HT-29 (cell line): ENCODE measurements around the gene PHLPP1. TPM values are rescaled to one million over a fixed set of nuclear protein-coding genes. Genes with fewer than 3 reads are reported as not detected.
"Not testable (repeated sequence)": the region's sequence is repeated elsewhere in the genome, so short reads cannot be mapped to it uniquely, and the experiment has no call there.

Experiments used
- DNase-seq: peaks from one replicate; pipeline ENCODE4 v3.0.0-alpha.2; 2015; ENCODE audit warnings: low spot score
- total RNA-seq: library from RNA; depleted of rRNA; stranded (reverse); fragments of >200 nt; shearing (Covaris generic); gene quantifications from 2 replicates; pipeline ENCODE4 v1.2.3, GENCODE V29; 2014; rRNA removed

Gene PHLPP1
- total RNA-seq, result 7.5 and 7.9 TPM in 2 replicates

DNA sequence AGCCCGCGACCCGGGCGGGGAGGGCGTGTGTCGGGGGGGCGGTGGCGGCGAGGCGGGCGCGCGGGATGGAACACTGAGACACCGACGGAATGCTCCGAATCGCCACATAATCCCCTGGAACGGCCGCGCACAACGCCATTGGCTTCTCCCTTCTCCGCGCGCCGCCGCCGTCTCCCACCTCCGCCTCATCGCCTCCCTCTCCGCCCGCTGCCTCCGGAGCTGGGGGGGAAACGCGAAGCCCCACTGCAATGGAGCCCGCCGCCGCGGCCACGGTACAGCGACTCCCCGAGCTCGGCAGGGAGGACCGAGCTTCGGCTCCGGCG lies at the start of gene PHLPP1:
PHLPP1 (plus strand) TSS at position 106 of the 323 bp plus-strand sequence; CDS start at position 249, 143 bp downstream.
- DNase-seq, result no peak

DNA sequence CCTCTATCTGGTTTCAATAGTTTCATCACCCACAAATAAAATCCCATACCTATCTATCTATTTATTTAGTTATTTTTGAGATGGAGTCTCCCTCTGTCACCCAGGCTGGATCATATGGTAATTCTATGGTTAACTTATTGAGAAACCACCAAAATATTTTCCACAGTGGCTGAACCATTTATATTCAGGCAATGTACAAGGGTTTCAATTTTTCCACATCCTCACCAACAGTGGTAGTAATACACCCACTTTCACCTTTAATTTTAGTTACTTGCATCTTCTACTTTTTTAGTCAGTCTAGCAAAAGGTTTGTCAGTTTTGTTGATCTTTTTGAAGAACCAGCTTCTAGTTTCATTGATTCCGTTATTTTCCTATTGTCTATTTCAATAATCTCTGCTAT lies 46.1 kb upstream of the PHLPP1 start:
- DNase-seq, result no peak

DNA sequence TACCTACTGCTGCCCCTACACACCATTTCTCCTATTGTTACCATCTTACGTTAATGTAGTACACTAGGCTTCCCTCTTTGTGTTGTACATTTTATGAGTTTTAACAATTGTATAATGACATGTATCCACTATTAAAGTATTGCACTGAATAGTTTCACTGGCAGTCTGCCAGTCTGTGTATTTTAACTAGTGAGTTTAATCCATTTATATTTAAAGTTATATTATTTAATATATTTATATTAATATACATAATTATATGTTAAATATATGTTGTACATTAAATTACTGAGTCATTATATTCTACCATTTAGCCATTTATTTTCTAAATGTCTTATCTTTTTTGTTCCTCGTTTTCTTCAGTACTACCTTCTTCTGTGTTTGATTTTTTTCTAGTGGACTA lies 44.8 kb upstream of the PHLPP1 start:
- DNase-seq, result no peak

DNA sequence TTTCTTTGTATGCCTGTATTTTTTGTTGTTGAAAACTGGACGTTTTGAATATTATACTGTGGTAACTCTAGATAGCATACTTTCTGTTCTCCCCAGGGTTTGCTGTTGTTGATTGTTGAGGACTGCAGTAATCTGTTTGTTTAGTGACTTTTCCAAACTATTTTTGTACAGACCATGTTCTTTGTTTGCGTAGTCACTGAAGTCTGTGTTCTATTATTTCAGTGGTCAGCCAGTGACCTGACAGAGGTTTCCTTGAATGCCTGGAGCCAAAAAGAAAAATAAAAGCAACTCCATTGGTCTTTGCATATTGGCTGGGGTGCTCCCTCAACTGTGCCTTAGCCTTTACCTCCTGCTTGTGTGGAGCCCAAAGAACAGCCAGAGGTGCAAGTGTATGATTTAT lies 42.7 kb upstream of the PHLPP1 start:
- DNase-seq, result no peak

DNA sequence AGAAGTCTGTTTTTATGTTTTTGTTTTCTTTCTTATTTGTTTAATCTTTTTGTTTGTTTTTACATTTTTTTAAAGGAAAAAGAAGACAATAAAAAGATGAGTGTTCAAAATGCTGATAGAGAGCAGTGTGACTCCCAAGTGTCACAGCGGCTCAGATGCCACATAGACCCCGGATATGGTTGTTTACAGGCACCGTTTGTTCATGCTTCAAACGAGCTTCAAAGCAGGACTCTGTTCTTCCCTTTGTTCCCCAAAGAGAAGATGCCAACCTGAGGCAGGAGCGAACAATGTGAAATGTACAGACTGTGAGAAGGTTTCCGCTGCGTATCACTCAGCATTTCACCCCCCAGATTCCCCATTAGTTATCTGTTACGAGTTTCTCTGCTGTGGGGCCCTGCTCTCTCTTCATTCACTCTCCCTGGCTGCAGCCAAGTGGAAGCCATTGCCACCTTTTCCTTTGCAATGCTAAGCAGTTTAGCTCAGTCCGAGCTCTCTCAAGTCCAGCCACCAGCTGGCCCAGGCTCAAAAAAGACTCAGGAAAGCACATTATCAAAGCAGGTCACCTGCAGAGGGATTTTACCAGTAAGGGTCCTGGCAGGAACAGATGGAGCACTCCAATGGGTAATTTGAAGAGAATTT lies 36.4 kb upstream of the PHLPP1 start:
- no peak for DNase-seq

DNA sequence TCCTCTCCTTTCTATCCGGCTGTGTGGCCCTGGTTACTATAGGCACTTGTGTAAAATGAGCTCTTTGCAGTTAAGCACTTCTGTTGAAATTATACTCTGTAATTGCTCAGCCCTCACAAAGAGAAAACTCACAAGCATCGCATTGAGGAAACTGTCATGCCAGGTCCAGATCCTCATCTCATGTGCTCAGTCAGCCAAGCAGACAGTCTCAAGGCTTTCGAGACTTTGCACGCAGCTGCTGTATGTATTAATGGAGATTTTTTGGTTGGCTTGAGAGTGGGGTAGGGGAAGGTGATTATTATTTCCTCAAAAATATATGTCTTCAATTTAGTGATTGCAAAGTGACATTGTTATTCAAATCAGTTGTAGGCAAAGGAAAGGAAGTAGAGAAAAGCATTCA lies 33.0 kb upstream of the PHLPP1 start:
- no peak for DNase-seq

DNA sequence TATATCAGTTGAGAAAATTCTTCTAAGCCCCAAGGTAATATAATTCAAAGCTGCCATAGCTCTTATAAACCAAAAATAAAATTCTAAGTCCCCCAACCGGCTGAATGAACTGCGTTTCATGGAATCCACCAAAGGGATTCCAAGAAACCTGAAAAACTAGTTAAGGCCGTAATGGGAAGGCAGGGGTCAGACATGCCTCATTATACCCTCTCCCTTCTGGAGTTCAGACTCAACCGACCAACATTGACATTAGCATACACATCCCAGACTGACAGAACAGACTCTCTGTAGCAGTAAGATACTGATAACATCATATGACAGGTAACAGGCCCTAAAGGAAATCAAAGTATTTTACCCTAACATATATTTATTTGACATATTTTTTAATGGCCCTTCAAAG lies 31.4 kb upstream of the PHLPP1 start:
- DNase-seq, result no peak

DNA sequence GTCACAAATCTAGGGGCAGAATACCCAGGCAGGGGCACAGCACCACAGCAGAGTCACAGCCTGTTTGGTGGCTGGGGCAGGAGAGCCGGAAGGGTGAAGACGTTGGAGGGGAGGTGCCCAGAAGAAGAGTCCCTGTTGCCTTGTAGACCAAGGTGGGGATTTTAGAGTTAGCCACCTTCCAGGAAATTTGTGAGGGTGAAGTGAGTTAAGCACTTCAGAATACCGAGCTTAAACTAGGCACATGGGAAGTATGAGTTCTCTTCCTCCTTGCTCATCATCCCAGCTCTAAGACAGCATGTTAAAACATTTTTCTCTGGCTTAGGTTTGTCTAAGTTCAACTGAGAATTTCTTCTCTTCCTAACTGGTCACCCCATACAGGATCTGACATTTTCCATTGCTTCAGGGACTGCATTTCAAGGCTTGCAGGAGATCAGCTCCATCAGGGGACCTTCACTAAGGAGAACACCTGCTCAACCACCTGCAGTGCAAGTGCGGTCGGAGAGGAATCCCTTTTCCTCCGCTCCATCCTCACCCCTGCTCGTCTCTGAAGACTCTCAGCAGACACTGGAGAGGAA lies 26.5 kb upstream of the PHLPP1 start:
- DNase-seq, result no peak

DNA sequence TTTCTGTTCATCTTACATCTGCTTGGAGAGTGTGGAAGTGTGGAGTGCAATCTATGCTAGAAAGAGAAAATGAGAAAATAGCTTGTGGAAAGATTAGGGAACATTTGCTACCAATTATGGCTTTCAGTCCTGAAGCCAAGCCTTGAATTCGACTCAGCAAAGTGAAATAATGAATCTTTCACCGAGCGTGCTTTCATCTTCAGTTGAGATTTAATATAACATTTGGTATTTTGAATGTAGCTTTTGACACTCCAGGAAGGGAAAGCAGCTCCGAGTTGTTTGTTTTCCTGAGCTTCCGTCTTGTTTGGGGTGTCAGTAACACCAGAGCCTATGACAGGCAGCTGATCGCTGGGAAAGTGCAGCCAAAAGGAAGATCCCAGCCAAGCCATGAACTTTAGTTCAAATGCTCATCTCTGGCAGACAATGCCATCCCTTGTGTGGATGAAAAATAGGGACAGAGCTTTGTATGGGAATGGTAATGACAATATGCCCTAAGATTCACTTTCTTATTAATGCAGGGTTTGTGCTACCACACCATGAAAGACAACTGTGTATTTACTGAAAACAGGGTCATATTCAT lies 25.0 kb upstream of the PHLPP1 start:
- no peak for DNase-seq

DNA sequence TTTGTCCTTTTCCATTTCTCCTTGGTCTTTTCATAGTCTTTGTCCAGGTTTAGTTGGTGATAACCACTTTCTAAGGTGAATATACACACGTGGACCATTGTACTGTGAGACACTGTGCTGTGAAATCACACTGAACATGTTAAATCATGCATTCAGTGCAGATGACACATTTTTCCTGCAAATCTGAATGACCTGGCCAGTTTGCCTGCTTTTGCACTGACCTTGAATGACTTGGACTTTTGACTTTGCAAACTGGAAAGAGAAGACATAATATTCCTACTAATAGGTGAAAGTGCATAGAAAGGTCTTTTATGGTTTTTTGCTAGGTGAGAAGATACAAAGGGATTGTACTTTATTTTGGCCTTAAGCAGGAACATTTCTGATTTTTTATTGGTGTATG lies 21.7 kb upstream of the PHLPP1 start:
- DNase-seq, result no peak

DNA sequence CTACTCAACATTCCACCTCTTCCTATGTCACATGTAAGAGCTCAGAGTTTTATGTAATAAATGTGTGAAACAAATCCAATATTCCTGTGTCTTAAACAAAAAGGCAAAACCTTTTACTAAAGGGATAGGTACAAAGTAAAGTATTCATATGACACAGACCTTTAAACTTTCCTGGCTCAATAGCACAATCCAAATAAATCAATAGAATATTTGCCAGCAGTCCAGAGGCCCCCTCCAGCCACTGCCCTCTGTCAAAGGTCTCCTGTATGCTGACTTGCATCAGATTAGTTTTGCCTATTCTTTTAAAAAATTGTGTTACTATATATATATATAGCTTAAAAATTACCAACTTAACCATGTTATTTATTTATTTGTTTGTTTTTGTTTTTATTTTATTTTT lies 17.7 kb upstream of the PHLPP1 start:
- no peak for DNase-seq

DNA sequence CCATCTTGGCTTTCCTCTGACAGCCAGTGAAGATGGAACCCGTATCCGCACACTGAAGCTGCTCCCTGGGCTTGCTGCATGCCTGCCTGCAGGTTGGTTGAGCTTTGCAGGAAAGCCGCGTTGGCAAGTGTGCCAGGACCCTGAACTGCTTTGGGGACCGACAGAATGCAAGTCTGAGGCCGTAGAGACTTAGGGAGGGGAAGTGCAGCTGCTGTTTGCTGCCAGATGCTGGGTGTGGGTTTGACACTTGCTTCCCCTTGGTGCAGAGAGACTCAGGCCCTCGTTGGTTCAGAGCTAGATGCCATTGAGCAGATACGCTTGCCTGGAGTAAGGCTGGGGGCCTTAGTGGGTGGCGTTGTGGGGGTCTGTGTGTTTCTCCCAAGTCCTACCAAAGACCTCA lies 13.1 kb upstream of the PHLPP1 start:
- no peak for DNase-seq

DNA sequence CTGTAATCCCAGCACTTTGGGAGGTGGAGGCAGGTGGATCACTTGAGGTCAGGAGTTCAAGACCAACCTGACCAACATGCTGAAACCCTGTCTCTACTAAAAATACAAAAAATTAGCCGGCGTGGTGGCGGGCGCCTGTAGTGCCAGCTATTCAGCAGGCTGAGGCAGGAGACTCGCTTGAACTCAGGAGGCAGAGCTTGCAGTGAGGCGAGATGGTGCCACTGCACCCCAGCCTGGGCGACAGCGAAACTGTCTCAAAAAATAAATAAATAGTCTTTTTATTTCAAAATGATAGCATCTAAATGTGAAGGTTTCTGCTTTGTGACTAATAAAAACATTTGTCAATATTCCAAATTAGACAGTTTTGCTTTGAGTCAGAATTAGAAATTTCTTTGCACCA lies 8.5 kb upstream of the PHLPP1 start:
- DNase-seq, result not testable (repeated sequence)

DNA sequence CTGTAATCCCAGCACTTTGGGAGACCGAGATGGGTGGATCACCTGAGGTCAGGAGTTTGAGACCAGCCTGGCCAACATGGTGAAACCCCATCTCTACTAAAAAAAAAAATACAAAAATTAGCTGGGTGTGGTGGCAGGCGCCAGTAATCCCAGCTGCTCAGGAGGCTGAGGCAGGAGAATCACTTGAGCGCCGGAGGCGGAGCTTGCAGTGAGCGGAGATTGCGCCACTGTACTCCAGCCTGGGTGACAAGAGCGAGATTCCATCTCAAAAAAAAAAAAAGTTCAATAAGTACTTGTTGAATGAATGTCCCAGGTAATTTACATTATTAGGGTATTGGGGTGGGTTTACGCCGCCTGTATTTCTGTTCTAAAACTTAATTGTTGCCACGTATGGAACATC lies 5.4 kb upstream of the PHLPP1 start:
- DNase-seq, result not testable (repeated sequence)

DNA sequence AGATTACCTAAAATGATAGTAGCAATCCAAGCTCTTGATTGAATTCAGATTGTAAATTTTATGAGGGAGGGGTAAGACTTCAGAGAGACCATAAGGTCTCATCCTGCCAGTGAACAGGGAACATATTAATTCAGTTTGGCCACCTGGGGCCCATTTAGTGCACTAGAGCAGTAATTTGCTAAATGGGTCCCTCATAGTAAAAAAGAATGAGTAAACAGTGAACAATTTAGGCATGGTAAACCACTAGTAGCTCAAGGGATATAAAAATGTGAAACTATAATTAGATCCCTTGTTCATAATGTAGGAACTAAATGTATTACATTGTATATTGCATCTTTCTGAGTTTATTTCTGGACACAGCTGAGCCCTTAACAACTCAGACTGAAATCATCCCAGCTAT lies 4.9 kb upstream of the PHLPP1 start:
- DNase-seq, result no peak

DNA sequence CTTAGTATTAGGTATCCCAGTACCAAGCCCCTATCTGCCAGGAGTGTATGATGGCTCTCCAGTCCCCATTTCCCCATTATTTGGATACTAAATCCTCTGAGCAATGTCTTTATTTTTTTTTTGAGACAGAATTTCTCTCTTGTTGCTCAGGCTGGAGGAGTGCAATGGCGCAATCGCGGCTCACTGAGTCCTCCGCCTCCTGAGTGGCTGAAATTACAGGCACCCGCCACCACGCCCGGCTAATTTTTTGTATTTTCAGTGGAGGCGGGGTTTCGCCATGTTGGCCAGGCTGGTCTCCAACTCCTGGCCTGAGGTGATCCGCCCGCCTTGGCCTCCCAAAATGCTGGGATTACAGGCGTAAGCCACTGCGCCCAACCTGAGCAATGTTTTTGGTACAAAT lies 3.6 kb upstream of the PHLPP1 start:
- DNase-seq, result no peak

DNA sequence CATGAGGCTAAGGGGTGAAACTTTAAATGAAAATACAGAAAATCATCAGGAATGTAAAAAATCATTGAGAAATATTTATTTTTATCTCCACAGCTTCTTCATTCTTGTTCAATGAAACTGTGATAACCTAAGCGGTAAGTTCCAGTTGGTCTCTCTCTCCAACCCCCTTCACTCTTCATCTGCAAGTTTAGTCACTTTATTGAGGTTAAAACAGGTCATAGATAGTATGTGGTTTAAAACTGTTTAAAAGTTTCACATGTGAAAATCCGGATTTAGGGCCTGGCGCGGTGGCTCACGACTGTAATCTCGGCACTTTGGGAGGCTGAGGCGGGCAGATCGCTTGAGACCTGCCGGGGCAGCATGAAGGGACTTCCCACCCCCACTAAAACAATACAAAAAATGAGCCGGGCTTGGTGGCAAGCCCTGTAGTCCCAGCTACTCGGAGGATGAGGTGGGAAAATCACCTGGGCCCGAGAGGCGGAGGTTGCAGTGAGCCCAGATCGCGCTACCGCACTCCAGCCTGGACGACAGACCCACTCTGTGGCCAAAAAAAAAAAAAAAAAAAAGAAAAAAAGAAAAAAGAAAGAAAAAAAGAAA lies 1.6 kb upstream of the PHLPP1 start:
- no peak for DNase-seq

DNA sequence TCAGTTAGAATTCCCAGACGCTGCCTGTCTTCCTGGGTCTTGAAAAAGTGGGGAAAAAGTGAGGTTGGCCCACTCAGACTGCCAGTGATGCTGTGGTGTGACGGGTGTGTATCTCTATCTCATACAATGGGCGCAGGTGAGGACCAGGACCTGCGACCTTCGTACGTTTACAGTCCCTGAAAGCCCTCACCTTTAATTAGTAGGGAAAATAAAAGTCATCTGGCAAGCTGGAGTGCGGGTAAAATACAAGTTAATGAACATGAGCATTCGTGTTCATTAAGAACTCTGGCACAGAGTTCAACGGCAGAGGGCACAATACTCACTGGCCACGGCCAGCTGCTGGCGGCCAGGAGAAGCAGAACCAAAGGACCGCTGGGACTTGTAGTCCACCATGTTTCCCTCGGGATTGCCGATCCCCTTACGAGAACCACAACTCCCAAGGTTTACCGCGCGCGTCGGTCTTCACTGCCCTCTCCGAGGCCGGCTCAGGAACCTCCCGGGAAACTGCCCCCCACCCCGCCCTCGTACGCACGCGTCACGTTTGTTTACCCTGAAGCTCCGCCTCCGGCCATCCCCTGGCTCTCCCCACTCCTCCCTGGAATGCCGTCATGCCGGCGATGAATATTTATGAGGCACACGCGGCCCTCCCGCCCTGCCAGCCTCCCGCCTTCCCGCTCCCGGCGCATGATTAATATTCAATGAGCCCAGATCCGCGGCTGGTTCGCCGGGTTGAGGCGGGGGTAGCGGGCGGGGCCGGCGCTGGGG lies 488 bp upstream of the PHLPP1 start:
- DNase-seq, result peak; percentile 94

DNA sequence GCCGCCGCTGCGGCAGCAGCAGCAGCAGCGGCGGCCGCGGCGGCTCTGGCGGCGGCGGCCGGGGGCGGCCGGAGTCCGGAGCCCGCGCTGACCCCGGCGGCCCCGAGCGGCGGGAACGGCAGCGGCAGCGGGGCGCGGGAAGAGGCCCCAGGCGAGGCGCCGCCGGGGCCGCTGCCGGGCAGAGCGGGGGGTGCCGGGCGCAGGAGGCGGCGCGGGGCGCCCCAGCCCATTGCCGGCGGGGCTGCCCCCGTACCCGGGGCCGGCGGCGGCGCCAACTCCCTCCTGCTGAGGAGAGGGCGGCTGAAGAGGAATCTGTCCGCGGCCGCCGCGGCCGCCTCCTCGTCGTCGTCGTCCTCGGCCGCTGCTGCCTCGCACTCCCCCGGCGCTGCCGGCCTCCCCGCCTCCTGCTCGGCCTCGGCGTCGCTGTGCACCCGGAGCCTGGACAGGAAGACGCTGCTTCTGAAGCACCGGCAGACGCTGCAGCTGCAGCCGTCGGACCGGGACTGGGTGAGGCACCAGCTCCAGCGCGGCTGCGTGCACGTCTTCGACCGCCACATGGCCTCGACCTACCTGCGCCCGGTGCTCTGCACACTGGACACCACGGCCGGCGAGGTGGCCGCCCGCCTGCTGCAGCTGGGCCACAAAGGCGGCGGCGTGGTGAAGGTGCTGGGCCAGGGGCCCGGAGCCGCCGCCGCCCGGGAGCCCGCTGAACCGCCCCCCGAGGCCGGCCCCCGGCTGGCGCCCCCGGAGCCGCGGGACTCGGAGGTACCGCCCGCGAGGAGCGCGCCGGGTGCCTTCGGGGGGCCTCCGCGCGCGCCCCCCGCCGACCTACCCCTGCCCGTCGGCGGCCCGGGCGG lies 646 bp downstream of the PHLPP1 start:
- DNase-seq, result peak; percentile 49

DNA sequence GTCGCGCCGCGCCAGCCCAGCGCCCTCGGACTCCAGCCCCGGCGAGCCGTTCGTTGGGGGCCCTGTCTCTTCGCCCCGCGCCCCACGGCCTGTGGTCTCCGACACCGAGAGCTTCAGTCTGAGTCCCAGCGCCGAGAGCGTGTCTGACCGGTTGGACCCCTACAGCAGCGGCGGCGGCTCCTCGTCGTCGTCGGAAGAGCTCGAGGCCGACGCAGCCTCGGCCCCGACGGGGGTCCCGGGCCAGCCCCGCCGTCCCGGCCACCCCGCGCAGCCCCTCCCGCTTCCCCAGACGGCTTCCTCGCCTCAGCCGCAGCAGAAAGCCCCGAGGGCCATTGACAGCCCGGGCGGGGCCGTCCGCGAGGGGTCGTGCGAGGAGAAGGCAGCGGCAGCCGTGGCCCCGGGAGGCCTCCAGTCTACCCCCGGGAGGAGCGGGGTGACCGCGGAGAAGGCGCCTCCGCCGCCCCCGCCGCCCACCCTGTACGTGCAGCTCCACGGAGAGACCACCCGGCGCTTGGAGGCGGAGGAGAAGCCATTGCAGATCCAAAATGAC lies 1.4 kb downstream of the PHLPP1 start:
- DNase-seq, result peak; percentile 19
